GM20000 (cell line): ENCODE measurements around the gene GHITM.

ENCODE experiments used
- DNase-seq: peaks from one replicate; pipeline ENCODE4 v3.0.0; 2012; ENCODE audit warnings: low spot score
- TF ChIP-seq, protein P1 (sequence below): IDR thresholded peaks from 2 replicates; pipeline ENCODE4 v1.5.1; 2012; ENCODE audit warnings: mild to moderate bottlenecking, control low read depth; ENCODE audit errors: extremely low read depth, missing control alignments

GHITM gene

DNA sequence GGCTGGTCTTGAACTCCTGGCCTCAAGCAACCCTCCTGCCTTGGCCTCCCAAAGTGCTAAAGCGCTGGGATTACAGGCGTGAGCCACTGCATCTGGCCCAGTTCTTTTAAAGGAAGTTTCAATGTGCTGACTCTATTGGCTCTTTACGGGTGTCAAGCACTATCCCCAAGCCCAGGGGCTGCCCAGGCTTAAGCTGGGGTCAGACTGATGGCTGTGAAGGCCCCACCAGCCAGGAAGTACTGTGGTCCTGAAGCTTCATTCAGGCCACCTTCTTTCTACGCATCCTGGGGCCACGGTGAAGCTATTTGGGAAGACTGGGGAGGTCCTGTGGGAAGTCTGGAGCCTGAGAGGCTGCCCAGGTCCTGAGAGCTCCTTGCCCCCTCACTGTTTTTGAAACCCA, 42.3 kb downstream of the GHITM start:
- TF ChIP-seq, protein P1, sequence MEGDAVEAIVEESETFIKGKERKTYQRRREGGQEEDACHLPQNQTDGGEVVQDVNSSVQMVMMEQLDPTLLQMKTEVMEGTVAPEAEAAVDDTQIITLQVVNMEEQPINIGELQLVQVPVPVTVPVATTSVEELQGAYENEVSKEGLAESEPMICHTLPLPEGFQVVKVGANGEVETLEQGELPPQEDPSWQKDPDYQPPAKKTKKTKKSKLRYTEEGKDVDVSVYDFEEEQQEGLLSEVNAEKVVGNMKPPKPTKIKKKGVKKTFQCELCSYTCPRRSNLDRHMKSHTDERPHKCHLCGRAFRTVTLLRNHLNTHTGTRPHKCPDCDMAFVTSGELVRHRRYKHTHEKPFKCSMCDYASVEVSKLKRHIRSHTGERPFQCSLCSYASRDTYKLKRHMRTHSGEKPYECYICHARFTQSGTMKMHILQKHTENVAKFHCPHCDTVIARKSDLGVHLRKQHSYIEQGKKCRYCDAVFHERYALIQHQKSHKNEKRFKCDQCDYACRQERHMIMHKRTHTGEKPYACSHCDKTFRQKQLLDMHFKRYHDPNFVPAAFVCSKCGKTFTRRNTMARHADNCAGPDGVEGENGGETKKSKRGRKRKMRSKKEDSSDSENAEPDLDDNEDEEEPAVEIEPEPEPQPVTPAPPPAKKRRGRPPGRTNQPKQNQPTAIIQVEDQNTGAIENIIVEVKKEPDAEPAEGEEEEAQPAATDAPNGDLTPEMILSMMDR, result no peak
- no peak for DNase-seq

DNA sequence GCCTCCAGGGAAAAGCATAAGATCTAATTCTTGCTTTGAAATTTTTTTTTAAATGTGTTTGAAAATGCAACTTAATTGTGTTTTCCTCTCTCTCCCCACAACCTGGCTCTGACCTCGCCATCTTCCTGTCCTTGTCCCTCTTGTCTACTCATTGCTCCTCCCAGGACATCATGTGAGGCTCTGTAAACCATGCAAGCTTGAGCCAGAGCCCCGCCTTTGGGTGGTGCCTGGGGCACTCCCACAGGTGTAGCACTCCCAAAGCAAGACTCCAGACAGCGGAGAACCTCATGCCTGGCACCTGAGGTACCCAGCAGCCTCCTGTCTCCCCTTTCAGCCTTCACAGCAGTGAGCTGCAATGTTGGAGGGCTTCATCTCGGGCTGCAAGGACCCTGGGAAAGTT, 45.2 kb downstream of the GHITM start:
- no peak for DNase-seq
- TF ChIP-seq, protein P1, result no peak

DNA sequence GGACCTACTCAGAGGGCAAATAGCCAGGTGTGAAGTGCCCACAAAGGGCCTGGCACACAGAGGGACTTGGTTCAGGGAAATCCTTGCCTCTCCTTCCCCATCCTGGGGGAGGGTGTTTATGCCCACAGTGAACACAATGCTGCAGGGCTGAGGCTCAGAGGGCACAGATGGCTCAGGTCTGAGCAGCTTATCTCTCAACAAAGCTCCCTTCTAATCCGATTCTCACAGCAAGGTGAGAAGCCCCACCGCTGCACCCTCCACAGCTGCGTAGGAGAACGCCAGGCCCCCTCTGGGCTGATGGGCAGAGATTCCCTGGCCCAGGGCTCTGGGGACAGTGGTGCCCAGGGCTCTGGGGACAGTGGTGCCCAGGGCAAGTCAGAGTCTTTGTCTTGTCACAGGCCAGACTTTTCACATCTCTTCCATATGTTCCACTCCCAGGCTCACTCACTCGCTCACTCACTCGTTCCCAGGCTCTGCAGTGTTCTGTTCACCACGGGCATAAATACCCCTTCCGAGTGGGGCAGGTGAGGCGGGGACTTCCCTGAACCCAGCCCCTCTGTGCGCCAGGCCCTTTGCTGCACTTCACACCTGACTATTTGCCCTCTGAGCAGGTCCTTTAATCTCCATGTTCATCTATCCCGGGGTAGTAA, 46.3 kb downstream of the GHITM start:
- DNase-seq, result no peak
- TF ChIP-seq, protein P1, result no peak

DNA sequence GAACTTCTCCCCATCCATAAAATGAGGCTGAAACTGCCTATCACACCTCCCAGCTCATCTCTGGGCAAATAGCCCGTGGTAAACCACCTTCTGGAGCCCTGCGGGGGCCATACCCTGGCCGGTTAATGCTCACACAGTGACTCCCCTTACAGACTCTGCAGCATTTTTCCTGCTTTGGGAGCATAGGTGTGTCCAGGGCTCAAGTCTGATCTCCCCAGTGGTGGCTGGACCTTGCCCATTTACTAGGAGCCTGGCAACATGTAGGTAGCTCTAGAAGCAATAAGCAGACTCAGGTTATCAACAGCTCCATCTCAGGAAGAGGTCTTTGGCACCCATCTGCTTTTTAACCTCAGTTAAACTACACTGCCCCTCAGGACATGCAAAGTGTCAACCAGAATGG, 49.5 kb downstream of the GHITM start:
- TF ChIP-seq, protein P1, result no peak
- DNase-seq, result no peak

DNA sequence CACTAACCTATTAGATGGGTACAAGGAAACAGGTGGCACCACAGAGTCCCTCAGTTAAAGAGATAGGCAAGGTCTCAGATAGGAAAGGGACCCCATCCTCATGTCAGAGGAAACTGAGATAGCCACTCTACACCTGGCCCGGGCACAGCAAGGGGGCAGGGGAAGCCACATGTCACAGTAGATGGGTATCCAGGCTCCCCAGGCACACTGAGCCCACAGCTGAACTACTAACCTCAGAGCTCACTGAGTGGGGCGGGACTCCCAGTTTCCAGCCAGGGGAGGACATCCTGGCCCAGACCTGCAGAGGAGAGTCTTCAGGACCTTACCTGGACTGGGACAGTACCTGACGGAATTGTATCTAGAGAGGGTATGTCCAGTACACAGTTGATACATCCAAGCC, 51.3 kb downstream of the GHITM start:
- no peak for DNase-seq
- TF ChIP-seq, protein P1, result no peak

DNA sequence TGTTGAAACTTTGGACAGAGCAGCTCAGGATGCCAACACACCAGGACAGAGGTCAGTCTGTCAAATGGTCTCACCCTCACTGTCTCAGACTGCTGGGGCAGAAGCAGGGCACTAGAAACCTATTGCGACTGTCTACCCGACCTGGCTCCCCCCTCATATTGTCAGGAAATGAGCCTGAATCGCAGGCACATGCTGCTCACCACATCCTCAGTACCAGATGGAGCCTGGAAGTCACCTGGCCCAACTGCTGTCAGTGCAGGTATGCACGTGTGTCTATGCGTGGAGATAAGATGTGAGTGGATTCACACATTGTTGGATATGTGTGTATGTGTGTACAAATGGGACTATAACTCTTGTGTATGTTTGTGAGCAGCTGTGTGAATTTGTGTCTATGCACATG, 51.8 kb downstream of the GHITM start:
- no peak for DNase-seq
- TF ChIP-seq, protein P1, result no peak

DNA sequence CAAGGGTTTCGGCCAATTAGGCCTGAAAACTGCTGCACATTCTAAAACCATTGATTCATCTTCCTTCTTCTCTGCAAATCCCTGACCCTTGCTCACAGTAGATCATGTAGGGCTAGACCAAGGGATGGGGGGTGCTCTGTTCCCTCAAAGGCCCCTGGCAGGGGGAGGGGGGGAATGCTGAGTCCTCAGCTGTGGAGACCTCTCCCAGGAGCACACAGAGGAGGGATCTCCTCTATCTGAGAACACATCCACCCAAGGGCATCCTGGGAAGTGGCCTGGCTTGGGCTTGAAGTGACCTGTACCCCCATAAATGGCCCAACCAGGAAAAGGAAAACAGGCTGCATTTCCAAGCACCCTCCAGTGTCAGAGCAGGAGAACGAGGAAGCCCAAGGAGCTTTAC, 54.0 kb downstream of the GHITM start:
- DNase-seq, result no peak
- TF ChIP-seq, protein P1, result no peak
